Adrenal gland (tissue), 19 donors: ENCODE measurements around the gene IZUMO3. TPM values are rescaled to one million over a fixed set of nuclear protein-coding genes. Genes with fewer than 3 reads are reported as not detected.

Experiments used
- DNase-seq, 7 donors: peaks; one replicate each; pipeline ENCODE4 v3.0.0-alpha.2; 2019 to 2020
- H3K27ac ChIP-seq, 5 donors: fragments of 200-600 bp; sonication (generic) in 4 of 5; 1 replicate in 3 of 5; 2 replicates in 2 of 5; pipeline versions ENCODE4 v1.5.1 to v1.8.0; 2016 to 2020; ENCODE audit warnings: mild to moderate bottlenecking in 1 of 5
- H3K27me3 ChIP-seq: fragments of 200-600 bp; 2 replicates; pipeline ENCODE4 v1.8.0; 2021
- H3K36me3 ChIP-seq, 2 donors: fragments of 200-600 bp; replicated peaks in 1 of 2; 1 replicate in 1 of 2; 2 replicates in 1 of 2; pipeline versions ENCODE4 v1.5.1 to v1.8.0; 2018 to 2022
- H3K4me1 ChIP-seq, 2 donors: fragments of 200-600 bp; replicated peaks in 1 of 2; 1 replicate in 1 of 2; 2 replicates in 1 of 2; pipeline versions ENCODE4 v1.5.1 to v1.8.0; 2018 to 2021
- H3K4me3 ChIP-seq, 4 donors: fragments of 200-600 bp; sonication (generic) in 3 of 4; one replicate each; pipeline ENCODE4 v1.5.1; 2016 to 2018
- H3K9me3 ChIP-seq, 3 donors: fragments of 200-600 bp; sonication (generic) in 1 of 3; replicated peaks in 1 of 3; 1 replicate in 2 of 3; 2 replicates in 1 of 3; pipeline versions ENCODE4 v1.5.1 to v1.8.0; 2016 to 2021
- CTCF ChIP-seq, 6 experiments: fragments of 450-650 bp in 4 of 6; fragments of 200-600 bp in 2 of 6; sonication (generic) in 1 of 6; IDR thresholded peaks; 1 replicate in 5 of 6; 2 replicates in 1 of 6; pipeline versions ENCODE4 v1.5.1 to v1.8.0; 2016 to 2021; ENCODE audit warnings: antibody characterized with exemption in 6 of 6, mild to moderate bottlenecking in 2 of 6, moderate library complexity in 1 of 6
- POLR2A ChIP-seq, 2 donors: fragments of 450-650 bp; IDR thresholded peaks; one replicate each; pipeline ENCODE4 v1.6.1; 2017; ENCODE audit warnings: antibody characterized with exemption in 2 of 2, mild to moderate bottlenecking in 2 of 2, moderate library complexity in 1 of 2
- WGBS, 4 donors: extraction: QIAGEN DNeasy Blood & Tissue Kit in 2 of 4; methylation state at CpG; one replicate each; pipeline versions ENCODE4 v1.1.5 to v1.1.7; 2013 to 2017; 5-methylcytosine and 5-hydroxymethylcytosine counted together
- intact Hi-C, 2 donors: fragments of 100-400 bp; cut with DNase I; formaldehyde crosslinking; loops; one replicate each; pipeline versions ENCODE4 v1.14.1 to v1.15.0; 2022 to 2023
- long read RNA-seq, 10 donors: library from polyadenylated mRNA in 3 of 10; unstranded in 2 of 10; stranded (forward) in 1 of 10; transcript quantifications; one replicate each; pipeline ENCODE4 v2.0.0 and lab custom pipeline, GENCODE V29; 2021 to 2026
- polyA plus RNA-seq, 3 donors: library from polyadenylated mRNA; stranded (reverse); fragments of 200-250 nt in 2 of 3; fragments of 350-450 nt in 1 of 3; fragmentation: Illumina TruSeq in 1 of 3; extraction: RNeasy Lipid Tissue Mini Kit (QIAGEN cat#74804) in 1 of 3; gene quantifications; one replicate each; pipeline ENCODE4 v1.2.3, GENCODE V29; 2013 to 2014
- total RNA-seq, 9 donors: library from RNA; depleted of rRNA in 4 of 9; stranded (reverse); fragments of >200 nt in 4 of 9; fragments of 120-200 nt in 1 of 9; fragmentation: NEBNext Ultra II Directional in 1 of 9; extraction: Animal tissue kit (Norgen Biotek cat#: 25700) in 1 of 9; gene quantifications; one replicate each; pipeline versions ENCODE4 v1.1.0 to v1.2.4, GENCODE V29; 2013 to 2023
- donor health status: healthy with polysubstance abuse.
- donor health status: Bipolar disorder and iron deficiency.
- donor health status: DM: yes; HTN: yes; CAD: no.
- donor health status: DM: no; HTN: no; CAD: no.
- donor health status: DM: no; HTN: no; CAD: no.
- donor health status: DM: yes; HTN: yes; CAD: no.

Gene IZUMO3, protein sequence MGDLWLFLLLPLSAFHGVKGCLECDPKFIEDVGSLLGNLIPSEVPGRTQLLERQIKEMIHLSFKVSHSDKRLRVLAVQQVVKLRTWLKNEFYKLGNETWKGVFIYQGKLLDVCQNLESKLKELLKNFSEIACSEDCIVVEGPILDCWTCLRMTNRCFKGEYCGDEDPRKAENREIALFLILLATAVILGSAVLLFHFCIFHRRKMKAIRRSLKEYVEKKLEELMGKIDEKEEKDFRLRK
- total RNA-seq, result not detected
- not detected for polyA plus RNA-seq
- long read RNA-seq, donor 1, result 0 reads
- long read RNA-seq, donor 2, result 0 reads
- long read RNA-seq, donor 3, result 0 reads
- long read RNA-seq, donor 4, result 0 reads
- long read RNA-seq, donor 5, result 0 reads
- long read RNA-seq, donor 6, result 0 reads
- long read RNA-seq, donor 7, result 0 reads
- long read RNA-seq, donor 8, result 0 reads
- long read RNA-seq, donor 9, result 0 reads
- long read RNA-seq, donor 10, result 0 reads

GRCh38 chr9:24545847-24546522 lies at the start of gene IZUMO3:
Gene IZUMO3 (minus strand): TSS chr9:24545897. CDS start chr9:24545649, 248 bp downstream.
- DNase-seq, result no peak
- no peaks in the 10 kb centered on the region for H3K4me1 ChIP-seq
- 90 to 98% (median 92%) methylated on average over 3 of the region's 3 CpGs for WGBS, 4 donors
- no peaks in the 10 kb centered on the region for H3K9me3 ChIP-seq
- H3K36me3 ChIP-seq, result no peaks in the 10 kb centered on the region
- H3K4me3 ChIP-seq, result no peak within 1 kb of the TSS
- H3K27ac ChIP-seq, result no peak within 1 kb of the TSS
- TF ChIP-seq CTCF (IDR thresholded peaks at IDR 0.05), result no peak
- no peak for TF ChIP-seq POLR2A (IDR thresholded peaks at IDR 0.05)
- H3K27me3 ChIP-seq, result no peaks in the 10 kb centered on the region
- intact Hi-C loops, result no loop called here

GRCh38 chr9:24594234-24594850 lies 48.6 kb upstream of the IZUMO3 start:
- Histone ChIP-seq H3K27ac (no peak overlapping the region), H3K4me1 (no peaks in the 10 kb centered on the region), H3K36me3 (no peaks in the 10 kb centered on the region), H3K9me3 (no peaks in the 10 kb centered on the region), H3K27me3 (no peaks in the 10 kb centered on the region), H3K4me3 (no peak overlapping the region)
- WGBS, 4 donors, result 68 to 77% (median 73%) methylated on average over 8 of the region's 8 CpGs
- DNase-seq, result no peak
- intact Hi-C loops, result no loop called here
- TF ChIP-seq CTCF (IDR thresholded peaks at IDR 0.05) (no peak), POLR2A (IDR thresholded peaks at IDR 0.05) (no peak)

GRCh38 chr9:24590432-24590831 lies 44.7 kb upstream of the IZUMO3 start:
- Histone ChIP-seq H3K27me3 (no peaks in the 10 kb centered on the region), H3K36me3 (no peaks in the 10 kb centered on the region), H3K4me3 (no peak overlapping the region), H3K9me3 (no peaks in the 10 kb centered on the region), H3K27ac (no peak overlapping the region), H3K4me1 (no peaks in the 10 kb centered on the region)
- intact Hi-C loops, result no loop called here
- 50 to 84% (median 66%) methylated on average over 1 of the region's 1 CpG for whole genome bisulfite sequencing, 4 donors
- TF ChIP-seq POLR2A (IDR thresholded peaks at IDR 0.05) (no peak), CTCF (IDR thresholded peaks at IDR 0.05) (no peak)
- DNase-seq, result no peak

DNA sequence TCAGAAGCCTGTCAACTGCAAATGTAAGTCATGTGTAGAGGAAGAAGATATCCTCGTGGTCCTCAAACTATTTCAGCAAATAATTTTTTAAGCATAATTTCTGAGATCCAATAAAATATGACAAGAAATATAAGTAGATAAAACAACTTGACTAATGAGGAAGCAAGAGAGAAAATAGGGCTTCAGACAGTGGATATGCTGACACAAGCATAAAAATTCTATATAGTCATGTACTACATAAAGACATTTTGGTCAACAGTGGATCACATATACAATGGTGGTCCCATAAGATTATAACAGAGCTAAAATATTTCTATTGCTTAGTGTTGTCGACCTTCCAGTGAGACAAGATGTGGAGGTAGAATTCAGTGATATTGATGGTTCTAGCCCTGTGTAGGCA lies 42.2 kb upstream of the IZUMO3 start:
- intact Hi-C loops, result no loop called here
- DNase-seq, result no peak
- Histone ChIP-seq H3K27me3 (no peaks in the 10 kb centered on the region), H3K27ac (no peak overlapping the region), H3K36me3 (no peaks in the 10 kb centered on the region), H3K4me1 (no peaks in the 10 kb centered on the region), H3K4me3 (no peak overlapping the region), H3K9me3 (no peaks in the 10 kb centered on the region)
- 62 to 65% (median 64%) methylated on average over 2 of the region's 2 CpGs for WGBS, 4 donors
- no peak for TF ChIP-seq POLR2A (IDR thresholded peaks at IDR 0.05)
- TF ChIP-seq CTCF (IDR thresholded peaks at IDR 0.05), result no peak
